DMS114 treated with DMSO at 0.1 percent for 48 hours (cell line): Measurements from ENCODE around the gene NDUFA11.
A peak's percentile ranks its signal among the peaks of the same experiment; 100 is the strongest.

Source experiments
- DNase-seq: peaks from one replicate; lab custom pipeline; 2025; ENCODE audit not compliant: unreplicated experiment; lab: John Stamatoyannopoulos, UW

NDUFA11 gene

GRCh38 chr19:5910638-5910907 lies 7.0 kb upstream of the NDUFA11 start:
- DNase-seq: no peak

DNA sequence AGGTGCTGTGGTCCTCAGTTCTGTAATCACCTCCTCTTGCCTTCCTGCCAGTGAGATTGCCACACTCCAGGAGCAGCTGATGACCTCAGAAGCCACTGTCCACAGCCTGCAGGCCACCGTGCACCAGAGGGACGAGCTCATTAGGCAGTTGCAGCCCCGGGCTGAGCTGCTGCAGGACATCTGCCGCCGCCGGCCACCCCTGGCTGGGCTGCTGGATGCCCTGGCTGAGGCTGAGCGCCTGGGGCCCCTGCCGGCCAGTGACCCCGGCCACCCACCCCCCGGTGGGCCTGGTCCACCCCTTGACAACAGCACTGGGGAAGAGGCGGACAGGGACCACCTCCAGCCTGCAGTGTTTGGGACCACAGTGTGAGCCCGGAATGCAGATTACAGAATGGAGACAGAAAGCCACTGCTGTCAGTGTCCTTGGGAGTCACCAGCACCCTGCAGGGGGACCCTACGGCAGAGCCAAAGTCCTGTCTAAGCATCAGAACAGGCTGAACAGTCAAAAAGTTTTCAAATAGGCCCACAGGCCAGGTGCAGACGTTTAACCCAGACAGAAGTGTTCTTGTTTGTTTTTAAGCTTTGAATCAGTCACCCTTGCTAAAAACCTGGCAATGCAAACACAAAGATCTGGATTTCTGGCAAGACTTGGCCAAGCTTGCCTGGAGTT lies 5.3 kb upstream of the NDUFA11 start:
- no peak for DNase-seq

GRCh38 chr19:5907241-5907640 lies 3.7 kb upstream of the NDUFA11 start:
- DNase-seq: no peak

- DNase-seq: no peak
These were observed 1.7 kb upstream of the NDUFA11 start for GRCh38 chr19:5905114-5905778.

DNA sequence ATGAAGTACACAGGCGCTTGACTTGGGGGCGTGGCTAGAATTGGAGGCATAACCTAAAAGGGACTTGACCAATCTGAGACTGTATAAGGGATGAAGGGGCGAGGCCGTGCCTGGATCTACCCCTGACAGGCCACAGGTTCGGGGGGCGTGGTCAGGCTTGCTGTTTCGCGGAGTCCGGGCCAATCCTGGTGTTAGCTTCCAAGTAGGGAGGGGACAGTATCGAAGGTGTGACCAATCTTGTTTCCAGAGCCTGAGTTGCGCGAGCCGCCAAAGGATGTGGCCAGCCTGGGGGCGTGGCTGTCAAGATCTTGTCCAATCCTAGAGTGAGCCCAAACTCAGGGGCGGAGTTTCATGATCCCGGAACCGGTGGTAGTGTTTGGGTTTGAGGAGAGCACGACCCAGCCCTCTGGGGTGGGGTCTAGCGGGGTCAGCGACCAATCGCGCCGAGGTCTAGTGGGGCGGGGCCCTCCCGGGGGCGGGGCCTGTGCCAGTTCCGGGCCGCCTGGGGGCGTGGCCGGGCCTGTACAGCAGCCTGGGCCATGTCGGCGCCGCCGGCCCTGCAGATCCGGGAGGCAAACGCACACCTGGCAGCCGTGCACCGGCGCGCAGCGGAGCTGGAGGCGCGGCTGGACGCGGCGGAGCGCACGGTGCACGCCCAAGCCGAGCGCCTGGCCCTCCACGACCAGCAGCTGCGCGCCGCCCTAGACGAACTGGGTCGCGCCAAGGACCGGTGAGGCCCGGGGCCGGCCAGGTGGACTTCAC lies 943 bp upstream of the NDUFA11 start, which contains the start of gene VMAC:
Gene VMAC, plus strand, starts transcription at position 521 of the 762 bp plus-strand sequence. Its CDS starts 19 bp downstream, at position 540.
- peak; percentile 97 for DNase-seq

DNA sequence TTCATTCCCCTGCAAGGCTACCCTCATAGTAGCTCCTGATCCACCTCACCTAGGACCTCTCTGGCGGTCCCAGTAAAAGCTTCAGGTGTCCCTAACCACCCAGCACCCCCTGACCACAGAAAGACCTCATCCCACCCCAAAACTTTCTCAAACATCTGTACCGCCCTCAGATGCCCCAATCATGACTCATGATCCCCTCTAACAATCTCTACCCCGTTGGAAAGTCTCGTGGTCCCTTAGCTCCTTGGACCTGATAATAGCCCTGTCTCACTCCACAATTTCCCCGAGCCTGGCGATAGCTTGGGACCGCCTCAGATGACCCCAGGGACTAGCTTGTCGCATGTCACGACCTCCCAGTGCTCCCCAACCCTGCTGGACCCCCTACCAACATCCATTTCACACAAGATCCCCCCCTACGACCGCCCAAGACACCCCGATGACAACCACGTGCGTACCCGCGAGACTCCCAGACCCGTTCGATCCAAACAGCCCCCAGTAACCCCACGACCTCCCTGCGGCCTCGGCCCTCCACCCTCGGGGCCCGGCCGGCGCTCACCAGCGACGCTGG lies 450 bp downstream of the NDUFA11 start:
- no peak for DNase-seq

GRCh38 chr19:5900976-5901375 lies 2.6 kb downstream of the NDUFA11 start:
- DNase-seq: no peak

DNA sequence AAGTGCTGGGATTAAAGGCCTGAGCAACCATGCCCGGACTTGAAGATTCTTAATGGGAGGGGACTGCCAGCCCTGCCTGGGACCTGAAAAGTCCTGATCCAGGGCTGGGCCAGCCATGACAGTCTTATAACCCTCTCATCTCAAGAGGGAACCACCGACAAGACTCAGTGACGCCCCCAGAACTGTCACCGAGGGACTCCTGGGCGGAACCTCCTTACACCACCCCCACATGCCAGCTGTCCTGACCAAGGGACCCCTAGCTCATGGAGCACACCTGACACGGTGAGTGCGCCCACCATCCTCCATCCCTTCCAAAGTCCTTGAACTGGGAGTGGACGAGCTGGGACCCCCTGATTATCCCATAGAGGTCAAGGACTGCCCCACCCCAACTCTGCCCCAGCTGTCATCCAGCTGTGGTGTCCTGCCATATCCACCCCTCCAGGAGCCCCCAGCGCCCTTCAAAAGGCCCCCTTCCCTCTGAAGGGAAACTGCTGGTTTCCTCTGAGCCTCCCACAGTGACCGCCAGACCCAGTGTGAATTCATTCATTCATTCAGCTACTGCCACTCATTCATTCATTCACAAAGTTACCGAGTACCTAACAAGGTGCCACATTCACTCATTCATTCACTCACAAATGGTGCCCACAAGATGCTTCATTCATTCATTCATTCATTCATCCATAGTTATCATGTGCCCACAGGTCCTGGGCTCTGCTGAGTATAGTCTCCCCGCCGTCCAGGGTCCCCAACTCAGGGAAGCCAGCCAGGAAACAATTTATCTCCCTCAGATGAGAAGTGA lies 3.7 kb downstream of the NDUFA11 start:
- no peak for DNase-seq

DNA sequence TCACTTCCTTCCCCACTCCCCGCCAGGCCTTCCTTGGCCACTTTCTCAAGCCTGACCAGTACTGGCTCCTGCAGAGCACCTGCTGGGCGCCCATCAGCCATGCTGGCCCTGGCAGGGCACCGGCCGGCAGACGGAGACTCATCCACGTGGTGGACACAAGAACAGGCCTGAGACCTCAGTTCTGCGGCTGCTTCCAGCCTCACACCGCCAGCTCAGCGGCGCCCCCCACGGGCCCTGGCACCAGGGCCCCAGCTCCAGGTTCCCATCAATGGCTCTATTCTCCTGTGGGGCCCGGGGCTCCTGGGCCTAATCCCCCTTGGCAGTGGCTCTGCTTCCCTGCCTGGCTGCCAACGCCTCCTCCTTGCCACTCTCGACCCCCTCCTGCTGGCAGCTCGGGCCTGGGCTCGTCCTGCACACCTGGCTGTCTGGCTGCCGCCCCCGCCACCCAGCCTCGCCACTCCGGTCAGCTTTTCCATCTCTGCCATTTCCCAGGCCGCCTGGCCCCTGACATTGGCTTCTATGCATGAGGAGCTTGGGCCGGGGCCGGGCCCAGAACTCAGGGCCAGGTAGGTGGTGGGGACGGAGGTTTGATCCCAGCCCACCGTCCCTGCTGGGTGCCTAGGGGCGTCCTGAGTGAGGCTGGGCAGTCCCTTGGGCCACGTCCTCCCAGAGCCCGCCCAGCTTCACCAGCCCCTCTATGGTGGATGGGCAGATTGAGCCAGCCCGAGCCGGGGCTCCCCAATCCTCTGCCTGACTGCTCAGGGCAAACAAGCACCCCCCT lies 6.2 kb downstream of the NDUFA11 start:
- no peak for DNase-seq

- no peak for DNase-seq
These were observed 7.1 kb downstream of the NDUFA11 start for GRCh38 chr19:5896365-5897076.

- no peak for DNase-seq
These were observed 7.7 kb downstream of the NDUFA11 start for GRCh38 chr19:5895890-5896289.

- DNase-seq: no peak
These were observed 8.2 kb downstream of the NDUFA11 start for GRCh38 chr19:5895409-5895808.

DNA sequence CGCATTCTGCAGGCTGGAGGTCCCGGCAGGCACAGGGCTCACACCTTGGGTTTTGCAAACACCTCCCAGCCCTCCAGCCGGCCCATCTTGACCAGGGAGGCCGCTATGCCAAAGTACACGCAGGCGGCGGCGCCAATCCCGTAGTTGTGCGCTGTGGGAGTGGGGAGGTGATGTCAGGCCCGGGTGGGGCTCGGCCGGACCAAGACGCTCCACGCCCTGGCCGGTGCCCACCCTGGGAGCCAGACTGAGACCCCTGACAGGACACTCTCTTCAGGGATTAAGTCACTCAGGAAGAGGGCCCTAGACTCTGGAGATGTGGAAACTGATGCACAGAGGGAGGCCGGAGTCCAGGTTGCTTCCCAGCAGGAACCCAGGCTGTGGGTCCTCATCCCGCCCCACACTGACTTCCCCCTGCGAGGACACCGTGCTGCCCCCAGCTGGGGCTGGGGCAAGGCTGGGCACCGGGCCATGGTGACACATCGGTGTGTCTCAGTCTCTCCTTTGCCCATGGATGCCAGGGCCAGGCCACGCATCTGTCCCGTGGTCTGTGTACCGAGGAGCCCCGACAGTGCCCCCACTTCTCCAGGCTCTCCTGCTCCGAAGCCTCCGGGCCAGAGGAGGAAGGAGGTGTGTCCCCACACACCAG lies 8.8 kb downstream of the NDUFA11 start:
- DNase-seq: no peak

- no peak for DNase-seq
These were observed 9.5 kb downstream of the NDUFA11 start for GRCh38 chr19:5893907-5894703.

DNA sequence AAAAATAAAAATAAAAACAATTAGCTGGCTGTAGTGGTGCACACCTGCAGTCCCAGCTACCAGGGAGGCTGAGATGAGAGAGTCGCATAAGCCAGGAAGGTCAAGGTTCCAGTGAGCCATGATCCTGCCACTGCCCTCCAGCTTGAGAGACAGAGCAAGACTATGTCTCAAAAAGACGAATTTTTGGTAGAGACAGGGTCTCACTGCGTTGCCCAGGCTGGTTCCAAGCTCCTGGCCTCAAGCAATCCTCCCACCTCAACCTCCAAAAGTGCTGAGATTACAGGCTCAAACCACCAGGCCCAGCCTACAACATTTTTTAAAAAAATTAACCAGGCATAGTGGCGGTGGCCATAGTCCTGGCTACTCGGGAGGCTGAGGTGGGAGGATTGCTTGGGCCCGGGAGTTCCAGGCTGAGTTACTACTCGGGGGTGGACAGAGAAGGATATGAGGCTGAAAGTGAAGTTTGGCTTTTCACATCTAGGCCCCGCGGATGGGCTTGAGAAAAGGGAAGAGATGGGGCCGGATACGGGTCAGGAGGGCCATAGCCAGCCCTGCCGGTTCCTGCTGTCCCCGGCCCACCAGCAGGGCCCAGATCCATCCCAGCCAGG lies 10.2 kb downstream of the NDUFA11 start:
- no peak for DNase-seq

DNA sequence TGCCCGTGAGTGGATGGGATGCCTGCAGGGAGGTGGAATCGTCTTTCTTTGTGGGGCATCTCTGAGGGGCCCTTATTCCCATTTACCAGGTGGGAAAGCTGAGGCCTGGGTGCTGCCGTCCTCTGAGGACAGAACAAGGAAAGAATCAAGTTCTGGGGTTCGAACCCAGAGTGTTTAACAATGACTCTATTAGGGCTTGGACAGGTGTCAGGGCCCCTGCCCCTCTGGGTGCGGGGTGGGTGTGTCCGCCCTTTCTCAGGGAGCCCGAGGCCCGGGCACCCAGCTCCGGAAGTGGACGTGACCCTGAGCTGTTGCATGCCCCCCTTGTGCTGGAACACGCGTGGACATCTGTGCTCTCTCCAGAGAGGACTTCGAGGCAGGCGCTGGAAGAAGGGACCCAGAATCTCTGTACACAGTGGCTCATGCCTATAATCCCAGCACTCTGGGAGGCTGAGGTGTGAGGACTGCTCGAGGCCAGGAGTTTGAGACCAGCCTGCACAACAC lies 10.8 kb downstream of the NDUFA11 start:
- DNase-seq: no peak

GRCh38 chr19:5891938-5892771 lies 11.4 kb downstream of the NDUFA11 start:
- DNase-seq: no peak
